GM19025 (cell line): Measurements from ENCODE around the gene HBD.

Experiments
- ATAC-seq: cut with Tn5 transposase; IDR thresholded peaks from one replicate; pipeline ENCODE4 v1.9.1; 2021; ENCODE audit warnings: mild to moderate bottlenecking, low read depth, moderate library complexity; ENCODE audit not compliant: unreplicated experiment

HBD gene

DNA sequence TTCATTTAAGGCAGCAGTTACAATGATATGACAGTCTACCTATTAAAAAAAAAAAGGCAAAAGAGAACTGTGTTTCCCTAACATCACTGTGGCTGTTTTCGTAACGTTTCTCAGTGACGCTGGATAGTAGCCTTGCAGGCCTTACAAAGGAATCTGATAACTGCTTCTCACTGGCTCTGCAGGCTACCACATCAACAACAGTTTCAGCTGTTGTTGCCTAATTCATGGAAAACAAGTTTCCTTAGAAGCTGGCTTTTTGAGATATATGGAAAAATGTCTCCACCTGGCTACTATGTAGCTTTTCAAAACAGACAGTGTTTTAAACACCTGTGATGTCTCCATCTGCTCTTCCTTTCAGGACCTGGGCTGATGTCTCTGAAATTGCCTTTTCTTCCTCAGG lies 37.6 kb downstream of the HBD start:
- ATAC-seq: no peak

DNA sequence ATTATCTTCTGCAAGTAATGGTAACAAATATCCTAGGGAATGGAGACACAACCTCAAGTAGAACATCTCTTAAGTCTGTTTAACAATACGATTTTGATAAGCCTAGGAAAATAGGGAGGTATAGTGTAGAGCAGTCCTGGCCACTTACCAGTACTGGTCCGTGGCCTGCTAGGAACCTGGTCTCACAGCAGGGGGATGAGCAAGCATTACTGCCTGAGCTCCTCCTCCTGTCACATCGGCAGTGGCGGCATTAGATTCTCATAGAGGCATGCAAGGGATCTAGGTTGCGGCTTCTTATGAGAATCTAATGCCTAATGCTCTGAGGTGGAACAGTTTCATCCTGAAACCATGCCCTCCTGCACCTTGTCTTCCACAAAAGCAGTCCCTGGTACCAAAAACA lies 38.2 kb downstream of the HBD start:
- ATAC-seq: no peak

DNA sequence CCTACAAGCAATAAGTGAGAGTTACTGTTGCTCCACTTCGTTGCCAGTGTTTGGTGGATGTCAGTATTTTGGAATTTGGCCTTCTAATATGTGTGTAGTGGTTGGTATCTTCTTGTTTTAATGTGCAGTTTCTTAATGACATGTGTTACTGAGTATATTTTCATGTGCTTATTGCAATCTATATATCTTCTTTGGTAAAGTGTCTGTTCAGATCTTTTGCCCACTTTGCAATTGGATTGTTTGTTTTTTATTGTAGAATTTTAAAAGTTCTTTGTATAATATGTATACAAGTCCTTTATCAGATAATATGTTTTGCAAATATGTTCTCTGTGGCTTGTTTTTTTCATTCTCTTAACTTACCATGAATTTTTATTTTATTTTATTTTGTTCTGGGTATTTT lies 41.5 kb downstream of the HBD start:
- no peak for ATAC-seq

DNA sequence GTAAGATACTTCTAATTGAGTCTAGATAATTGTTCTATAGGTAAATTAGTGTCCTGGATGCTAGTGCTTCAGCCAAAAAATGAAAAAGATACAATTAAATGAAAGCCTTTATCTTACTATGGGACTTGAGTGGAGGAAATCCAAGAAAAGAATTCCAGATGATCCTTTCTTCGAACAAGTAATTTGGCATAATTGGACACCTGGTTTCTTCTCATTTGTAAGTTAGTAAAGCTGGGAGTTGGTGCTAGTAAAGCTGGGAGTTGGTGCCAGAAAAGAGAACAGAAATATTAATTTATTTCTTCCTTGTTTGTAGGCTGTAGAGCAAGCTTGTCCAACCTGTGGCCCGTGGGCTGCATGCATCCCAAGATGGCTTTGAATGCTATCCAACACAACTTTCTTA lies 46.1 kb downstream of the HBD start:
- ATAC-seq: no peak
